CD4-positive, CD25-positive, alpha-beta regulatory T cell (primary cell): ENCODE results near the gene FGF12. TPM values are rescaled to one million over a fixed set of nuclear protein-coding genes. Genes with fewer than 3 reads are reported as not detected.

Experiments
- ATAC-seq, 2 donors: fragments of 150-1000 bp; cut with Tn5 transposase; one replicate each; pipeline ENCODE4 v1.10.0; 2021; ENCODE audit warnings: low read depth in 2 of 2, moderate number of reproducible peaks in 2 of 2, moderate library complexity in 1 of 2
- DNase-seq, 3 donors: peaks; one replicate each; pipeline versions ENCODE4 v3.0.0 to v3.0.0-alpha.2; 2012 to 2022; ENCODE audit warnings: mixed read lengths in 1 of 3
- H3K27ac ChIP-seq: one replicate; pipeline ENCODE4 v1.7.0; 2013; ENCODE audit warnings: mild to moderate bottlenecking, low read length; ENCODE audit not compliant: insufficient read depth, poor library complexity, severe bottlenecking
- H3K27me3 ChIP-seq: one replicate; pipeline ENCODE4 v1.7.0; 2013; ENCODE audit warnings: low read length; ENCODE audit not compliant: control insufficient read depth, insufficient read depth
- H3K36me3 ChIP-seq: one replicate; pipeline ENCODE4 v1.7.0; 2013; ENCODE audit warnings: mild to moderate bottlenecking, low read length, moderate library complexity; ENCODE audit not compliant: control insufficient read depth, insufficient read depth
- H3K4me1 ChIP-seq: 2 replicates; pipeline ENCODE4 v1.7.0; 2013; ENCODE audit warnings: mild to moderate bottlenecking, low read length; ENCODE audit not compliant: insufficient read depth, control insufficient read depth, poor library complexity, severe bottlenecking
- H3K4me3 ChIP-seq: one replicate; pipeline ENCODE4 v1.7.0; 2013; ENCODE audit warnings: low read depth, mild to moderate bottlenecking, low read length, moderate library complexity
- H3K9me3 ChIP-seq, 2 experiments: 1 replicate in 1 of 2; 2 replicates in 1 of 2; pipeline ENCODE4 v1.7.0; 2013; ENCODE audit warnings: low read length in 2 of 2, mild to moderate bottlenecking in 1 of 2, moderate library complexity in 1 of 2; ENCODE audit not compliant: control insufficient read depth in 2 of 2
- H3K27ac Mint-ChIP-seq, 3 donors: one replicate each; pipeline ENCODE4 v1.8.0; 2020 to 2022; ENCODE audit warnings: mild to moderate bottlenecking in 3 of 3, mixed read lengths in 3 of 3, moderate library complexity in 2 of 3
- H3K27me3 Mint-ChIP-seq: one replicate; pipeline ENCODE4 v1.8.0; 2022; ENCODE audit warnings: mild to moderate bottlenecking, mixed read lengths
- H3K36me3 Mint-ChIP-seq: one replicate; pipeline ENCODE4 v1.8.0; 2020; ENCODE audit warnings: mixed read lengths
- H3K4me1 Mint-ChIP-seq, 4 donors: one replicate each; pipeline ENCODE4 v1.8.0; 2020 to 2022; ENCODE audit warnings: mixed read lengths in 4 of 4, mild to moderate bottlenecking in 1 of 4
- H3K4me3 Mint-ChIP-seq, 4 donors: one replicate each; pipeline ENCODE4 v1.8.0; 2020 to 2022; ENCODE audit warnings: mild to moderate bottlenecking in 4 of 4, mixed read lengths in 4 of 4, moderate library complexity in 3 of 4
- H3K9me3 Mint-ChIP-seq, 7 donors: one replicate each; pipeline ENCODE4 v1.8.0; 2020 to 2022; ENCODE audit warnings: mixed read lengths in 7 of 7, mild to moderate bottlenecking in 3 of 7, moderate library complexity in 2 of 7
- polyA plus RNA-seq, 4 donors: library from polyadenylated mRNA; unstranded; fragments of 300-500 nt; fragmentation: Illumina TruSeq; gene quantifications; one replicate each; pipeline ENCODE4 v1.2.3, GENCODE V29; 2021
- total RNA-seq: library from RNA; stranded (reverse); gene quantifications from one replicate; pipeline ENCODE4 v1.2.3, GENCODE V29; 2022

Gene FGF12
- total and polyA plus RNA-seq, 5 donors from 2014 or later: not detected

- Mint-ChIP-seq H3K9me3 (peaks cover 0 to 6% (median 4%) of the 10 kb centered on the region in 7 donors), H3K4me3 (no peak overlapping the region), H3K4me1 (no peaks in the 10 kb centered on the region), H3K36me3 (no peaks in the 10 kb centered on the region), H3K27me3 (peaks cover 4% of the 10 kb centered on the region), H3K27ac (no peak overlapping the region)
- DNase-seq (no peak), ATAC-seq (no peak)
- Histone ChIP-seq H3K27ac (no peak overlapping the region), H3K36me3 (no peaks in the 10 kb centered on the region), H3K4me3 (no peak overlapping the region), H3K4me1 (no peaks in the 10 kb centered on the region), H3K27me3 (no peaks in the 10 kb centered on the region), H3K9me3 (no peaks in the 10 kb centered on the region)
These were observed 387.3 kb downstream of the FGF12 start for GRCh38 chr3:192340031-192340430.

- Mint-ChIP-seq H3K4me3 (no peak overlapping the region), H3K36me3 (no peaks in the 10 kb centered on the region), H3K4me1 (no peaks in the 10 kb centered on the region), H3K27ac (peak overlapping the region in 1 of 3 donors; percentile 3), H3K27me3 (peaks cover 4% of the 10 kb centered on the region), H3K9me3 (peaks cover 0 to 6% (median 4%) of the 10 kb centered on the region in 7 donors)
- no peaks in the 10 kb centered on the region for H3K4me1 ChIP-seq
- H3K27me3 ChIP-seq: no peaks in the 10 kb centered on the region
- no peak overlapping the region for H3K4me3 ChIP-seq
- no peaks in the 10 kb centered on the region for H3K36me3 ChIP-seq
- no peak for ATAC-seq
- no peaks in the 10 kb centered on the region for H3K9me3 ChIP-seq
- H3K27ac ChIP-seq: no peak overlapping the region
- DNase-seq: no peak
These were observed 388.1 kb downstream of the FGF12 start for GRCh38 chr3:192339214-192339613.

DNA sequence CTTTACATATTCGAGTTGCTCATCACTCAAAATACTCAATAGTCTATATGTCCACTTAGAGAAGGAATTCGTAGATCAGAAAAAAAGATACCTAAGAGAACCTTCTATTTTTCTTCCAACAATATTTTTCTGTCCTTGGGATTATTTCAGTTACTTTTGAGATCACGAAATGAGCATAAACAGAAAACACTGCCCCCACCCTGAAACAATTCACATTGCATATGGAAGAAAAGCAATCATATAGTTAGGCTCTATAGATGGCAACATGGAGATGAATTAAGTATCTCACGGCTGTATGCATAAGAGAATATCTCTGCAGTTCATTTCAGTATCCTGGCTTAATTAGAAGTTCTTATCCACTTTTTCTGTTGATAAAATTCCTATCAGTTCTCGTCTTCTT is 391.1 kb downstream of the FGF12 start:
- H3K4me1 Mint-ChIP-seq: peaks cover 0 to 4% (median 2%) of the 10 kb centered on the region in 4 donors
- ATAC-seq: no peak
- DNase-seq: no peak
- H3K27me3 Mint-ChIP-seq: peaks cover 4% of the 10 kb centered on the region
- H3K36me3 Mint-ChIP-seq: no peaks in the 10 kb centered on the region
- Histone ChIP-seq H3K36me3 (no peaks in the 10 kb centered on the region), H3K27ac (no peak overlapping the region), H3K27me3 (no peaks in the 10 kb centered on the region), H3K9me3 (no peaks in the 10 kb centered on the region), H3K4me1 (no peaks in the 10 kb centered on the region), H3K4me3 (no peak overlapping the region)
- no peak overlapping the region for H3K27ac Mint-ChIP-seq
- no peak overlapping the region for H3K4me3 Mint-ChIP-seq
- H3K9me3 Mint-ChIP-seq: peaks cover 0 to 6% (median 1%) of the 10 kb centered on the region in 7 donors

GRCh38 chr3:192332386-192333291 is 394.7 kb downstream of the FGF12 start:
- no peak for ATAC-seq

DNA sequence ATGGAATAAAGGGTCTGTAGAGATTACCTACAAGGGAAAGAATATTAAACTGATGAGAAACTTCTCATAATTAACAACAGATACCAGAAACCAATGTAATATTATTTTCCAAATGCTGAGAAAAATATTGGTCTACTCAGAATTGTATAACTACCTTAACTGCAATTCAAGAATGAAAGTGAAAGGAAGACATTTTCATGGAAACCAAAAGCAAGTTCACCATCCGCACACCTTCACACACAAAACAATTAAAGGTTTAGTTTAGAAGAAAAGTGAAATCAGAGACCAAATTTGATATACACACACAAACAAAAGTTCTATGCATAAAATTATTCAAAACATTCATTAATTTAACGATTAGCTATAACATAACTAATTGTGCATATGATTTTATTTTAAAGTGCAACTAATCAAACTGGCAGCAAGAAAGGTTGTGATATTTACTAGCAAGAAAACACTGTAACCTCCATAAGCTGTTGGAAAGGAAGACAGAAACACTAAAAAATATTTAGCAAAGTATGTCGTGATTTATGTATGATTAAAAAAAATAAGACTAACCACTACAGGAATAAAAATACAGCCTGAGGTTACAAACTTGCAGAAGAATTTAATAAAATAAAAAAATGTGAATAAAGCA is 395.5 kb downstream of the FGF12 start:
- Histone ChIP-seq H3K27ac (no peak overlapping the region), H3K9me3 (no peaks in the 10 kb centered on the region), H3K4me1 (no peaks in the 10 kb centered on the region), H3K4me3 (peak overlapping the region; percentile 52), H3K36me3 (no peaks in the 10 kb centered on the region), H3K27me3 (no peaks in the 10 kb centered on the region)
- DNase-seq (peak in 1 of 3 donors; percentile 62), ATAC-seq (no peak)
- Mint-ChIP-seq H3K27me3 (no peaks in the 10 kb centered on the region), H3K4me3 (peak overlapping the region in 2 of 4 donors; percentile 44 to 71), H3K9me3 (peaks cover 0 to 4% (median 2%) of the 10 kb centered on the region in 7 donors), H3K27ac (no peak overlapping the region), H3K36me3 (no peaks in the 10 kb centered on the region), H3K4me1 (peaks cover 0 to 7% (median 4%) of the 10 kb centered on the region in 4 donors)

More at GRCh38 chr3:192332386-192333291, 394.7 kb downstream of the FGF12 start:
- peaks cover 0 to 4% (median 2%) of the 10 kb centered on the region in 7 donors for H3K9me3 Mint-ChIP-seq
- H3K36me3 ChIP-seq: no peaks in the 10 kb centered on the region
- no peak for DNase-seq
- H3K27ac ChIP-seq: no peak overlapping the region
- no peaks in the 10 kb centered on the region for H3K36me3 Mint-ChIP-seq
- H3K27me3 ChIP-seq: no peaks in the 10 kb centered on the region
- H3K4me3 ChIP-seq: peak overlapping the region; percentile 52
- H3K27me3 Mint-ChIP-seq: no peaks in the 10 kb centered on the region
- no peaks in the 10 kb centered on the region for H3K4me1 ChIP-seq
- no peak overlapping the region for H3K27ac Mint-ChIP-seq
- H3K4me3 Mint-ChIP-seq: peak overlapping the region in 1 of 4 donors; percentile 56
- no peaks in the 10 kb centered on the region for H3K9me3 ChIP-seq
- H3K4me1 Mint-ChIP-seq: peaks cover 0 to 7% (median 4%) of the 10 kb centered on the region in 4 donors

GRCh38 chr3:192326656-192327055 is 400.7 kb downstream of the FGF12 start:
- Mint-ChIP-seq H3K27ac (no peak overlapping the region), H3K4me1 (peaks cover 0 to 6% (median 4%) of the 10 kb centered on the region in 4 donors), H3K4me3 (no peak overlapping the region), H3K27me3 (no peaks in the 10 kb centered on the region), H3K36me3 (no peaks in the 10 kb centered on the region), H3K9me3 (peaks cover 0 to 10% (median 2%) of the 10 kb centered on the region in 7 donors)
- no peaks in the 10 kb centered on the region for H3K36me3 ChIP-seq
- ATAC-seq: no peak
- no peak for DNase-seq
- no peaks in the 10 kb centered on the region for H3K4me1 ChIP-seq
- no peak overlapping the region for H3K4me3 ChIP-seq
- no peak overlapping the region for H3K27ac ChIP-seq
- no peaks in the 10 kb centered on the region for H3K27me3 ChIP-seq
- no peaks in the 10 kb centered on the region for H3K9me3 ChIP-seq

- Mint-ChIP-seq H3K4me1 (no peaks in the 10 kb centered on the region), H3K27me3 (no peaks in the 10 kb centered on the region), H3K36me3 (no peaks in the 10 kb centered on the region), H3K4me3 (no peak overlapping the region), H3K27ac (no peak overlapping the region), H3K9me3 (peaks cover 1 to 10% (median 3%) of the 10 kb centered on the region in 7 donors)
- no peak for ATAC-seq
- no peak for DNase-seq
- Histone ChIP-seq H3K36me3 (no peaks in the 10 kb centered on the region), H3K27ac (no peak overlapping the region), H3K4me1 (no peaks in the 10 kb centered on the region), H3K9me3 (no peaks in the 10 kb centered on the region), H3K27me3 (no peaks in the 10 kb centered on the region), H3K4me3 (no peak overlapping the region)
These were observed 409.8 kb downstream of the FGF12 start for GRCh38 chr3:192317564-192317963.
